ENCODE measurements around the gene FAM131A.
A peak's percentile ranks its signal among the peaks of the same experiment; 100 is the strongest.
"Not testable (repeated sequence)": the region's sequence is repeated elsewhere in the genome, so short reads cannot be mapped to it uniquely, and the experiment has no call there.

FAM131A gene

GRCh38 chr3:184317201-184317600, 20.2 kb upstream of the FAM131A start:
- DNase-seq, result no peak

GRCh38 chr3:184320104-184320445, 17.3 kb upstream of the FAM131A start:
- DNase-seq, result no peak

- DNase-seq, result no peak
Observed at GRCh38 chr3:184321666-184322065, 15.7 kb upstream of the FAM131A start.

- DNase-seq, result no peak
Observed at GRCh38 chr3:184322731-184323487, 14.5 kb upstream of the FAM131A start.

- no peak for DNase-seq
Observed at GRCh38 chr3:184323696-184324095, 13.7 kb upstream of the FAM131A start.

- no peak for DNase-seq
Observed at GRCh38 chr3:184325269-184325668, 12.1 kb upstream of the FAM131A start.

GRCh38 chr3:184325715-184326369, 11.6 kb upstream of the FAM131A start:
- no peak for DNase-seq

GRCh38 chr3:184327171-184327570, 10.2 kb upstream of the FAM131A start:
- DNase-seq, result no peak

GRCh38 chr3:184328516-184328915, 8.9 kb upstream of the FAM131A start:
- DNase-seq, result no peak

- no peak for DNase-seq
Observed at GRCh38 chr3:184332370-184333090, 4.9 kb upstream of the FAM131A start.

GRCh38 chr3:184333190-184333589, 4.2 kb upstream of the FAM131A start:
- no peak for DNase-seq

GRCh38 chr3:184333700-184334099, 3.7 kb upstream of the FAM131A start:
- no peak for DNase-seq

- no peak for DNase-seq
Observed at GRCh38 chr3:184334470-184335158, 2.8 kb upstream of the FAM131A start.

- no peak for DNase-seq
Observed at GRCh38 chr3:184335291-184335660, 2.1 kb upstream of the FAM131A start.

- peak; percentile 35 to 89 for DNase-seq
Observed at GRCh38 chr3:184335661-184336546, 1.5 kb upstream of the FAM131A start.

GRCh38 chr3:184336547-184337398, 627 bp upstream of the FAM131A start:
- DNase-seq, result peak in 1 of 2 experiments; percentile 51

- no peak for DNase-seq
Observed at GRCh38 chr3:184337981-184338380, 581 bp downstream of the FAM131A start.

GRCh38 chr3:184338511-184338945, 1.1 kb downstream of the FAM131A start:
- peak; percentile 77 to 89 for DNase-seq

GRCh38 chr3:184339001-184339400, 1.6 kb downstream of the FAM131A start:
- DNase-seq, result peak; percentile 51 to 71

GRCh38 chr3:184339451-184340135, 2.2 kb downstream of the FAM131A start:
- DNase-seq, result not testable (repeated sequence)

- no peak for DNase-seq
Observed at GRCh38 chr3:184341925-184342324, 4.5 kb downstream of the FAM131A start.
